Stimulated activated CD4-positive, alpha-beta T cell treated with anti-CD3 and anti-CD28 coated beads, Interleukin-4, amount 100 ng/mL, for 1 hour (primary cell): ENCODE data around the gene TIAM2.
"Not testable (repeated sequence)": the region's sequence is repeated elsewhere in the genome, so short reads cannot be mapped to it uniquely, and the experiment has no call there.

ENCODE experiments used
- DNase-seq: peaks from one replicate; pipeline ENCODE4 v3.0.0-alpha.2; 2020

TIAM2 gene

DNA sequence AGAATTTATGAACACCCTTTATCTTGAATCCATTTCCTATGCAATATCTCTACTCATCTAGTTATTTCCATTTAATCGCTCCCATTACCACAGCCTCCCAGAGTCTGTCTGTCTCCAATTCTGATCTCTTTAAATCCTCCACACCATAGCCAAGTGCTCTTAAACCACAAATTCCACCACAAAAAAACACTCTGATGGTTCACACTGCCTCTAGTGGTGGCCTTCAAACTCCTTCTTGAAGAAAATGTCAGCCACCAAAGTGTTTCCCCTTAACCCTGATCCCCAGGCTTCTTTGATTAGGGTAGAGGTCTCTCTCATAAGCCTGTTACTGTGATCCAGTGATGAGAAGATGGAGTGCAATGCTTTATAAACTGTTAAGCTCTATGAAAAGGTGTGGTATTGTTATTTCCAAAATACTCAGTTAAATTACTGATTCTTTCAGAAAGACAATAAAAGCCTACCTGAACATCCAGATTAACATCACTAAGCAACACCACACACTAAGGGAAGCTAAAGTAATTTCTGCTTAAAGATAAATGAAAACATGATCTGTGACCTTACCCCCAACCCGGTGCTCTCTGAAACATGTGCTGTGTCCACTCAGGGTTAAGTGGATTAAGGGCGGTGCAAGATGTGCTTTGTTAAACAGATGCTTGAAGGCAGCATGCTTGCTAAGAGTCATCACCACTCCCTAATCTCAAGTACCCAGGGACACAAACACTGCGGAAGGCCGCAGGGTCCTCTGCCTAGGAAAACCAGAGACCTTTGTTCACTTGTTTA is 273.2 kb downstream of the TIAM2 start:
- not testable (repeated sequence) for DNase-seq

DNA sequence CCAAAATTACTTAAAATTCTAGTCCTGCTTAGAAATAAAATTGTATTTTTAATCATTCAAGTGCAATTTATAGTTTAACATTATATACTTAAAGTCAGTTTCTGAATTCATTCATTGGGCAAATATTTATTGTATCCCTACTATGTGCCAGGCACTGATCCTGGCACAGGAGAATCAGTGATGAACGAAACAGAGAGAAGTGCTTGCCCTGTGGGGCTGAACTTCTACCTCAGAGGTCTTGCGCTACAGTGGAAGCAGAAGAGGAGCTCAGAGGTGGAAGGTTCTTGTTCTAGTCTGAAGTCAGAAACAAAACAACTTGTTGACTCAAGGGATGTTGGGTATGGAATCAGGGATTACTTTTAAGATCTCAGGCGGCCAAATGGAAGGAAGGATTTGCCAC is 274.6 kb downstream of the TIAM2 start:
- no peak for DNase-seq

DNA sequence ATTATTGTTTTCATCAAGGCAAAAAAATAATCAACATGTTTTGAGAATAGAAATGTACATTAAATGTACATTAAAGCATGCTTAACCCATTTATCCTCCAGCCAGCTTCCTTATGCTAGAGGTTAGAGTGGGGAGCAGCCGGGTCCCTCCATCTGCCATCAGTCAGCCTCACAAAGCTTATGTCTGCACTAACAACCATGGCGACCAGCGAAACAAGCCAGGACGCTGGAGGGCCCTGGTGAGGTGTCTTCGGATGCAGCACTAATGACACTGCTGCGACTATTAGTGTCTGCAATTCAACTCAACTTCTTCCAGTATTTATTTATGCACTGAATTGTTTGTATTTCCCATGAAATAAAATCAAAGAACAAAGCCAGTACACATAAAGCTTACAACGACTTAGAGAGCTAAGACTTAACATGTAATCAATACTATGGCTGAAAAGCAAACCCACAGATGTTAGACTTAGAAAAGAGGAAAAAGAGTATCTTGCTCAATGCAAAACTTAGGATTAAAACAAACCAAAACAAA is 275.5 kb downstream of the TIAM2 start:
- no peak for DNase-seq

DNA sequence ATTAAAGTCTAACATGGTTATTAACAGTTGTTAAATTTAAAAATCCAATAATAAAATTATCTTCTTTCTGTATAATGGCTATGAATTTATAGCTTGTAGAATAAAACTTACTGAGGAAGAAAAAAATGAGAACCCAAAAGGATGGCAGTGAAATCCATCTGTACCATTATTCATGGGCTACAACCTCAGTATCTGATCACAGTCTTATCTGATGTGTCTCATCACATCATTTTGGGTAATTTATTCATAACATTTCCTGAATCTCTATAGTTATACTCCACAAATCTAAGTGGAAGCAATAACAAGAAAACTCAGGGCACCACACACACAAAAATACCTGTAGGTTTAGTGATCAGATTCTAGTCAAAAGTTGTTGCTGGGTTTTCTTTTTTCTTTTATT is 276.0 kb downstream of the TIAM2 start:
- no peak for DNase-seq

DNA sequence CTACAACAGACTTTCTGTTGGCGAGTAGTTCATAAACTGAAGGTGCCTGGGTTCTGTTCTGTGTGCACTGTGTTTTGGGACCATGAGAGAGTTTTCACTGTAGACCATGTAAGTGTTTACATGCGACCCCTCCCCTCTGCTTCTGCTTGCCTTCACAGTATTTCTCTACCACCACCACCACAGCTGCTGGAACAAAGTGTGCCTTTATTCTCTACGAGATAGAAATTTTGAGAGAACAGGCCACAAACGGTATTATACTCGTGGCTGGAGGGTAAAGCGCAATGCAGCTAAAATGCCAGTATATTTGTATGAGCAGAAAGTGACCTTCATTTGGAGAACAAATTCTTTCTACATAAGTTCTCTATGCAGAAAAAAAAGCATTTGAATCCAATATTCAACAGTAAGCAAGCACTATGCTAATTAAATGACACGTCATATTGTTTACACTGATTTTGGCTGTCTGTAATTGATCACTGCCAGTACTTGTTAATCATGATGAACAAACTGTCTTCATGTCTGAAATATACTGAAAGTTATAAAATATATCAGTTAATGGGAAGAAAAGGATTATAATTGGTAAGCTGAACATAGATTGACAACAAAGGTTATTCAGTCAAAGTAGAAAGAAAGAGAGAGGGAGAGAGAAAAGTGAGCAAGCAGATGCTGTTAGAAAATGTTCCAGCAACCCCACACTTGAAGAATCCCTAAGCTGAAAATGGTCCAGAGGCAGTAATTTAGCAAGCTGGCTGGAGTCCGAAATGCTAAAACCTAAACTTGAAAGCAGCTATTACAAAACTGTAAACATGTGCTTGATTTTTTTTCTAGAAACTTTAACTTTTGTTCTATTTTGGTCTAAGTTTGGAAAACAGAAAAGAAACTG is 277.5 kb downstream of the TIAM2 start:
- DNase-seq, result no peak

DNA sequence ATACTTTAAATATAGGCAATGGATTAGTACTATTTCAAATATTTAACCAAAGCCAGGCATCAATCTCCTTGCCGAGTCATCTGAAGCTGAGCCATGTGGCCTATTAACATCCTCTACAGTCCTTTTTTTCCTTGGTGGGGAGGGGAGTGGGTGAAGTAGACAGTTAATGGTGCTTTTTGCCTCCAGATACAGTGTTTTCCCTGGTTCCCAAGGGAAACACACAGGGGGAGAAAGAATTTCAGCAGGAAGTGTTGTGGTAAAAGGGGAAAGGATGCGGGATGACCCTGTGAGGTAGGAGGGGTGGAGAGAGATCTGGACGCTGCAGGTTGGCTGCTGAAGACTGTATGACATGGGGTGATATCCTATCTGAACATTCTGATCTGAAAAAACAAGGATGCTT is 278.3 kb downstream of the TIAM2 start:
- no peak for DNase-seq

DNA sequence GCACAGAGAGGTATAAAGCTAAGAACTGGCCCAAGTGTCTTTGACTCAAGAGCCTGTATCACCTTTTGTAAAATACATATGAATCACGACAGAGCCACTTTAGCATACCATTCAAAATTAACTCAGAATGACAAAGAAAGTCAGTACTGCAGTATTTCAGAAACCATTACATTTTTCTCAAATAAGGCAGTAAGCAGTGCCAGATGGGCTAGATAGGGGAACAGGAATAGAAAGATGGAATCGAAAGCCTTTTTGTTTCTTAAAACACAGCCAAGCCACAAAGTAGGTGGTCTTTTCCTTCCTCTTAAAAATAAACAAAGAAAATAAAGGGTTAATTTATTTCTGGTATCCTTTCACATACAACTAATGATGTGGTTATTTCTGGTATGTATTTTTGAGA is 279.0 kb downstream of the TIAM2 start:
- DNase-seq, result no peak

DNA sequence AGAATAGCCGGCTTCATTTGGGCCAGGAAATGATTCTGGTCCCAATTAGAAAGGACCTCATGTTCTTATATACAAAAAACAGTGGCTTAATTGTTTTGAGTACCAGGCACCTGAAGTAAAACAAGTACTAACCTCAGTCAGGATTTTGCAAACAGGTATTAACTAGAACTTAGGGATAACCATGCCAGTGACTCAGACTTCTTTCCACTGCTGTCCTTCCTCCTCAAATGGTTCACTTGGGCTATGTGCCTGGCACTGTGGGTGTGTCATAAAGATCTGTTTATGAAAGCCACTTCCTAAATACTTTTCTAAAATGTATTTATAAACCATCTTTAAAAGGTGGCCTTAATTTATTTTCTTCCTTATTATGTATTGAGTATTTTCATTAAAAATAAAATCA is 279.4 kb downstream of the TIAM2 start:
- no peak for DNase-seq

DNA sequence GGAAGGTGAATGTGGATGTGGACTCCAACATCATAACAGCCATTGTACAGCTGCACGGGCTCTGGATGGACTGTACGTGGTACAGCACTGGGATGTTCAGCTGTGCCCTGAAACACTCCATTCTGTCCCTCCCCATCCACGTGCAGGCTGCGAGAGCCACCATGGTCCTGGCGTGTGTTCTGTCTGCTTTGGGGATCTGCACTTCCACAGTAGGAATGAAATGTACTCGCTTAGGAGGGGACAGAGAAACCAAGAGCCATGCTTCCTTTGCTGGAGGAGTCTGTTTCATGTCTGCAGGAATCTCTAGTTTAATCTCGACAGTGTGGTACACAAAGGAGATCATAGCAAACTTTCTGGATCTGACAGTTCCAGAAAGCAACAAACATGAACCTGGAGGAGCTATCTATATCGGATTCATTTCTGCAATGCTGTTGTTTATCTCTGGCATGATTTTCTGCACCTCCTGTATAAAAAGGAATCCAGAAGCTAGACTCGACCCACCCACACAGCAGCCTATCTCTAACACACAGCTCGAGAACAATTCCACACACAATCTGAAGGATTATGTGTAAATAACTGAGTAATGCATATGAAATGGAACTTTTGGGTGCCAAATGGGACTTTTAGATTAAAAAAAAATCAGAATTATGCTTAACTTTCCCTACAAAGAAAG is 280.8 kb downstream of the TIAM2 start:
- DNase-seq, result no peak

DNA sequence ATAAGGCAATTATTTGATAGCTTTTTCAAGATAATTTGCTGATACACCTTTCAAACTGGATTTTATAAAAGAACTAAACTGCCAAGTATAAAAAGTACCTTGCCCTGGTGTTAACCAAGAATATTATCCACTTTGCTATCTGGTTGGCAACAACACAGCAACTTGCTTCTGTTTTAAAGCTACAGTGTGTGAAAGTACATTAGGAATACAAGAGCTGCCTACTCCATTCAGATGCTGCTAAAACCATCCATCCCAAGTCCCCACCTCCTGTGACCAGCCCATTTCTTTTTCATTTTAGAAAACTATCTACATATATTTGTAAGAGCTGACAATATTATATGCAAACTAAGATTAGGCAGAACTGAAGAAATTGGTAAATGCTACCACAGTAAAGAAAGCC is 281.5 kb downstream of the TIAM2 start:
- DNase-seq, result no peak

DNA sequence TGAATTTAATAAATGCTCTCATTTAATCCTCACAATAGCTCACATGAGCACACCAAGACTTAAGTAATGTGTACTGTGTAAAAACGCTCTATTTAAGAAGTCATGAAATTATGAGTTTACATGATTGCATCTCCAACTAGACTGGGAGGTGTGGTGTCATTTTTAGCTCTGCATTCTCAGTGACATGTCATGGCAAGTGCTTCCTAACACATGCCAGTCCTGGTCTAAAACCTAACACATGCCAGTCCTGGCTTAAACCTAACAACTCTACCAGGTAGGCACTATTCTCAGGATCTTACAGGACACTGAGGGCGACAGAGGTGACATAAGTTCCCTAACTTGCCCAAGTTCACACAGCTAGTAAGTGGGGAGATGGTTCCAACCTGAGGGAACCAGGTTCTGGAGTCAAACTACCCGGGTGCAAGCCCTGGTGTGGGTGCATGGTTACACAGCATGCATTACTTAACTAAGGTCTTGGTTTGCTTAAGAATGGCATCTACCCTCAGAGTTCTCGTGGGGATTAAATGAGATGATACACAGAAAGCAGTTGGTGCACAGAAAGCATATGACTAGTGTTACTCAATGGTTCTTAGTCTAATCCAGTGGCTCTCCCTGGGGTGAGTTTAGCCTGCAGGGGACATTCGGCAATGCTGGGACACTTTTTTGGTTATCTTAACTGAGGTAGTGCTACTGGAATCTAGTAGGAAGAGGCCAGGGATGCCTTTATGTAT is 283.4 kb downstream of the TIAM2 start:
- DNase-seq, result no peak

DNA sequence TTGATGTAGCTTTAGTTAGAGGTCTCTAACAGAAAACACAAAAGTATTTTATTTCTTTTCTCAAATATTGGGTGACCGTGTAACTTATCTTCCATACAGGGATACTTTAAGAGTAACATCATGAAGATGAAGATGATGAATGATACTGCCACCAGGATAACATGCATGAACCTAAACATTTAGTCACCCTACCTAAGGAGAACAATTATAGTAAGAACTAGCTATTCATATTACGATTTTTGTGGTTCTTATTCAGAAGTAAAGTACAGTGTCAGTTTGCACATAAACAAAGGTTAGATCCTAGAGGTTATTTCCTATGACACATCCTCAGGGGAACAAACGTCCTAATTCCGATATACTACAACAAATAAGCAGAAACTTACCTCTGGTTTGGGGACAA is 289.7 kb downstream of the TIAM2 start:
- DNase-seq, result no peak

DNA sequence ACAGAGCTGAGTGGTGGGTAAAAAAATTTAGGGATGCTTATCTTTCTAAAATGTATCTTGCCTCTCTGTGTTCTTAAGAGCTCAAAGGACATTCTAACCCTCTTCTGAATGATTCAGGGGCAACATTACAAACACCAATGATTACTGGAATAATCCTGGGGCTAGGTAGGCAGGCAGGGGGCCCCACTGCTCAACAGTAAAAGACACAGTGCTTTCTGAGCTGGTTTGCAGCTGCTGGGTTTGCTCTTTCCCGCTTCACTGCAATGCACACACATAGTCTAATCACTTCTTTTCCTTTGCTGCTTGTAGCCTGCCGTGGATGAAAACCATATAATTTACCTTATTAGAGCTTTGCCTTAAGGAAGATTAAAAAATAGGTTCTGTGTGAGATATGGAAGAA is 292.6 kb downstream of the TIAM2 start:
- no peak for DNase-seq

DNA sequence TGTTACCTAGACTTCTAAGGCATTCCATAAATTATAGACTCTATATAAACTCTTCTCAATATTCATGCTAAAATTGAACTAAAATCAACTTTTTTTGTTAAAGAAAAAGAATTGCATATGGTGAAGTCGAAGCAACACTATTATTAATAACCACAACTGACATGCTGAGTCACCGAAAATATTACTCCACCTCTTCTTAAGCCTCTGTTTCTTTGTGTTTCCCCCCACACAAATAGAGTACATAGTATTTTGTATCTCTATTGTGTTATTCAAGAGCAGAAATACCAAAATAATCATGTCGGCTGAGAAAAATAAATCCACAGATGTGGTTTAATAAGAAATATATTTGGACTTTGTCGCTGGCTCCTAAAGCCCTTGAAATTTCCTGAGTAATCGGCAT is 295.4 kb downstream of the TIAM2 start:
- no peak for DNase-seq

DNA sequence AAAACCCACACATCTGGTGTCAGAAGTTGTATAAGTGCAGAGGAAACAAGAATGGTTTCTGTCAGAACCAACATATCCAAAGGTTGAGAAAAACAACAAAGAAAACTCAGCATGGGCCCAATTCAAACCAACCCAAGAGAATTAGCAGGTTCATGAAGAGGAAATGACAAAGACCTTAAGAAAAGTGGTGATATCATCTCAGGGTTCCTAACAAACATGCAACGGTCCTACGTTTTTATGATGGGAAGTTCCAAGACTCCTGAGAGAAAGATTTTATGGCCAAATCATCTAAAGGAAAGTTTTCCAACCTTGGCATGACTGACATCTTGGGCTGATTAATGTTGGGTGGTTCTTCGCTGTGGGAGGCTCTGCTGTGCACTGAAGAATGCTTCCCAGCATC is 296.2 kb downstream of the TIAM2 start:
- DNase-seq, result no peak

DNA sequence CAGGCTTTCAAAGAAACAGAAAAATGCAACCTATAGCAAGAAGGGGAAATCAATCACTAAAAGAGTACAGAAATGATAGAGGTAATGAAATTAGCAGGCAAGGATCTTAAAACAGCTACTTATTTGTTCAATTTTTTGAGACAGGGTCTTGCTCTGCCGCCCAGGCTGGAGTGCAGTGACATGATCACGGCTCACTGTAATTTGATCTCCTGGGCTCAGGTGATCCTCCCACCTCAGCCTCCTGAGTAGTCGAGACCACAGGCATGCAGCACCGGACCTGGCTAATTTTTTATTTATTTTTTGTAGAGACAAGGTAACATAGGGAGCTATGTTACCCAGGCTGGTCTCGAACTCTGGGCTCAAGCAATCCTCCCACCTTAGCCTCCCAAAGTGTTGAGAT is 297.6 kb downstream of the TIAM2 start:
- DNase-seq, result no peak

DNA sequence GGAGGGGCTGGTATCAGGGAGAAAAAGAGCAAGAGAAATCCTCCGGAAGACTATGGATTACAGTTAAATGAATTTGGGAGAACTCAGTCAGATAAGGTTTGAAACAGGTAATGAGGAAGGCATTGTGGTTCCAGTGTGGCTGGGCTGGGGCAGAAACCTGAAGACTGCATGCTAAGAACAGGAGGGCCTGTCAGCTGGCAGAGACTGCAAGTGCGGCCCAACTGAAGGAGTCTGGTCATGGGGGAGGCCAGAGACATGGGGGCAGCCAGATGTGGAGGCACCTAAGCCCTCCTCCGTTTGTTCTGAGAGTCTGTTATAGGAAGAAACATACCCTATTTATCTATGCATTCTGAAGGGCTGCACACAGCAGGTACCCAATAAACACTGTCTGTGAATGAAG is 302.6 kb downstream of the TIAM2 start:
- no peak for DNase-seq

DNA sequence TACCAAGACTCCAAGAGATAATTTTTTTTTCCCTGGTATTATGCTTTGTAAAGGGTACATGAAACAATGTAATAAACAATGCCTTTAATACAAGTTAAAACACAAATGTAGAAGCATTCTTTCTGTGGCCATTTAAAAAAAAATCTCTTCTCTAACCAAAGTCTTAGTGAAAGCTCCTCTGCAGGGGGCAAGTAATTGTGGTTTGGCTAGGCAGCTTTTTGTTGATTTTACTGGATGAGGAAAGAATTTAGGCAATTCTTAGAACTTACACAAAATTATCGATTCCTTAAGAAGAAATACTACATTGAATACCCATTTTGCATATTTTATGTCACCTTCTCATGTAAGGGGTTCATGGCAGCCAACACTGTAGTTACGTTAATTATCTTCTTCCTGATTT is 306.8 kb downstream of the TIAM2 start:
- no peak for DNase-seq

DNA sequence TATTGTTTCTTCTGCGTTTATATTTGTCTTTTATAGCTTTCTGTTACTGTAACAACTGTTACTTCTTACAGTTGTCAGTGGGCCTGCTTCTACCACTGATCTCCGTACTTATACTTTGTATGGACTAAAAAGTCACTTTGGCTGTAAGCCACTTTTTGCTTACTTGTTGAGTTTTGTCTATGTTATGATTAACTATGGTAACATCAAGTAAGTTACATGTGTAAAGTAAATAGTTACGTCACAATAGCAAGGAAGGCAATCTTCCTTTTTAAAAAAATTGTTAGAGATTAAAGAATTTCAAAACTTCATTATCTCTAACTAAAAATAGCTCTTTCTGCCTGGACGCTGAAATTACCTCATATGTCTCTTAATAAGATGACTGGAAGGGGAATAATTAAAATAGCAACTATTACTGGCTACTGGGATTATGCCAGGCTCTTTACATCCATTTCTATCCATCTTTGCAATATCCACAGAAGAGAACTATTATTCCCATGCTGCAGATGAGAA is 308.3 kb downstream of the TIAM2 start:
- DNase-seq, result no peak

DNA sequence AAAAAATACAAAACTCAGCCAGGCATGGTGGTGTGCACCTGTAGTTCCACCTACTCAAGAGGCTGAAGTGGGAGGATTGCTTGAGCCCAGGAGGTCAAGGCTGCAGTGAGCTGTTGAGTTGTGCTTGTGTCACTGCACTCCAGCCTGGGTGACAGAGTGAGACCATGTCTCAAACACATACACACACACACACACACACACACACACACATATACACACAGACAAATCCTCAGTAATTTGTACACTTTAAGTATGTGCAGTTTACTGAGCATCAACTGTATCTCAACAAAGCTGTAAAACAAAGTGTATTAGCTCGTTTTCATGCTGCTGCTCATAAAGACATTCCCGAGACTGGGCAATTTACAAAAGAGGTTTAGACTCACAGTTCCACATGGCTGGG is 311.8 kb downstream of the TIAM2 start:
- no peak for DNase-seq
